Stimulated activated CD8-positive, alpha-beta memory T cell treated with anti-CD3 and anti-CD28 coated beads, Interleukin-2, amount 100 ng/mL, for 1 hour (primary cell): ENCODE measurements around the gene TNNT1.
"Not testable (repeated sequence)": the region's sequence is repeated elsewhere in the genome, so short reads cannot be mapped to it uniquely, and the experiment has no call there.

Source experiments
- DNase-seq, 2 donors: peaks; one replicate each; pipeline ENCODE4 v3.0.0-alpha.2; 2020; ENCODE audit warnings: low read depth in 2 of 2

The TNNT1 gene, protein sequence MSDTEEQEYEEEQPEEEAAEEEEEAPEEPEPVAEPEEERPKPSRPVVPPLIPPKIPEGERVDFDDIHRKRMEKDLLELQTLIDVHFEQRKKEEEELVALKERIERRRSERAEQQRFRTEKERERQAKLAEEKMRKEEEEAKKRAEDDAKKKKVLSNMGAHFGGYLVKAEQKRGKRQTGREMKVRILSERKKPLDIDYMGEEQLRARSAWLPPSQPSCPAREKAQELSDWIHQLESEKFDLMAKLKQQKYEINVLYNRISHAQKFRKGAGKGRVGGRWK

DNA sequence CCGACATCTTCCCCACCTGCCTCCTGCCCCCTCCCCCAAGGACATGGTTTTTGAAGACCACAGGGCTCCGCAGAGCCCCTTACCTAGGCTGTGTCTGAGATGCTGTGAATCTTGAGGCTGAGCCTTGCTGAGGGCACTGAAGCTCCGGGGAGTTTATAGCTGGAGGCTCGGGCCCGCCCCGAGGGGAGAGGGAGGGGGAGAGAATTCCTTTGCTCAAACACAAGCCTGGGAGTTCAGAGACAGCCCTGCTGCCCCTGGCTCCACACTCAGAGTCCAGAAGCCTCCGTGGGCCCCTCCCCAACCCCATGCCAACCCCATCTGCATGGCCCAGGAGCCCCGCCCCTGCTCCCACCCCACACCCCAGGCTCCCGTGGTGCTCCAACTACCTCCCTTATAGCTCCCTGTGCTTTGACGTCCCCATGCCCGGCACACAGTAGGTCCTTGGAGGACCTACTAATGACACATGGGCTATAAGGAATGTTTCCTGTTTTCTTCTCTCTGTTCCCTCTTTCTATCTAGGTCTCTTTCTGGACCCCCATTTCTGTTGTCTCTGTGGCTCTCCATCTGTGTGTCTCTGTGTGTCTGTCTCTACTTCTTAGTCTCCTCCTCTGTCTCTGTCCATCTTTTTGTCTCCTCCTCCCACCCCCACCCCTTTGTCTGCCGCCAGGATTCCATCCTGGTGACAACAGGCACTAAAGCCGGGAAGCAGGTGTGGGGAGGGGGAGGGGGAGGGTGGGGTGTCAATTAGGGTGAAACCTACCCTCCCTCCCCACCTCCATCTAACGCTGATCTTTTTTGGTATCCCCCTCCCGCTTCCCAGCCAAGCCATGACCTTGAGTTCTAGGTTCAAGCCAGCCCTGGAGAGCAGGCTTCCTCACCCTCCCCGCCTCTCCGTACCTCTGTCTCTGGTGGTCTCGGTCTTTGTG lies at the start of gene TNNT1:
Gene TNNT1 (minus strand): TSS at position 129 of the 926 bp plus-strand sequence. CDS start 2,049 bp downstream, outside the sequence.
- DNase-seq, result no peak

DNA sequence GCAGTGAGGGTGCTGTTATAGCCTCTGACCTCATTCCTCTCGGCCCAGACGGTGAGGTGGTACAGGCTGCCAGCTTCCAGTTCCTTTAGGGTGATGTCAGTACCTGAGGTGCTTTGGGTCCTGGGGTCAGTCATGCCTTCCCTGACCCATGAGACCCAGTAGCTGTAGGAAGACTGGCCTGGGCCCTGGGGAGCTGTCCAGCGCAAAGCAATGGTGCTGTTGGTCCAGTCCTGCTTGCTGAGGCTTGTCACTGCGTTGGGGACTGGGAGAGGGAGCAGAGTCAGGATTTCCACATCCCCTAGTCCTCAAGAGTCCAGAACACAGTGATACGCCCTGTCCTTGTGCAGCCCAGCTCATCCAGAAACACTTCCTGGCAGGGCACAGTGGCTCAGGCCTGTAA lies 49.6 kb upstream of the TNNT1 start:
- DNase-seq, result no peak

DNA sequence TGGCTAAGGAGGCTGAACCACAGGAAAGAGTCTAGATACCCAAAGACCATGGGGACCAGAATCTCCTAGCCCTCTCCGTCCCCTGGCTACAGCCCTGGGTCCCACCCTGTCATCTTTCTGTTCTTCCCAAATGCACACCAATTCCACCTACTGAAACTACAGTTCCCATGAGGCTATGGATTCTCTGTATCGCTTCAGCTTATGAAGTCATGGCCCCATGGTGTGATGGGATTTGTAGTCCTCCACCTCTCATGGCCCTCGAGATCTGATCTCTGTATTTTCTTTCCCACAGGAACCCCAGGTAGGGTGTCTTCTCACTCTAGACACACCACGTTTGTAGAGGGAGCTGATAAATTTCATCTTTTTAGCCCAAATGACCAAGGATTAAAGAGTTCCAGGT lies 48.5 kb upstream of the TNNT1 start:
- DNase-seq, result no peak

DNA sequence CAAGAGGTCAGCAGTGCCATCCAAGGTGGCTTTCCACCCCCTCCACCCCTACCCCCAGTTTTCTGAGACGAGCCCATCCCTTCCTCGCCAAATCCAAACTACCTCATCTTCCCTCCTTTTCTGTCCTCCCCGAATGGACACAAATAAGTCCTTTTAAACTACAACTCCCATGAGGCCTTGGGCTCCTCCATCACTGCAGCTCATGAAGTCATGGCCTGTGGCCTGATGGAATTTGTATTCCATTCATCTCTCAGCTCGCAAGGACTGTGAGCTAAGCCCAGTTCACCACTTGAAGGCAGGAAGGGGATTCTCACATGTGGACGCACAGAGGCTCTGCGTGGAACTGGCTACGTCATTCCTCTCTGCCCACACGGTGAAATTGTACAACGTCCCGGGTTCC lies 47.8 kb upstream of the TNNT1 start:
- DNase-seq, result no peak

DNA sequence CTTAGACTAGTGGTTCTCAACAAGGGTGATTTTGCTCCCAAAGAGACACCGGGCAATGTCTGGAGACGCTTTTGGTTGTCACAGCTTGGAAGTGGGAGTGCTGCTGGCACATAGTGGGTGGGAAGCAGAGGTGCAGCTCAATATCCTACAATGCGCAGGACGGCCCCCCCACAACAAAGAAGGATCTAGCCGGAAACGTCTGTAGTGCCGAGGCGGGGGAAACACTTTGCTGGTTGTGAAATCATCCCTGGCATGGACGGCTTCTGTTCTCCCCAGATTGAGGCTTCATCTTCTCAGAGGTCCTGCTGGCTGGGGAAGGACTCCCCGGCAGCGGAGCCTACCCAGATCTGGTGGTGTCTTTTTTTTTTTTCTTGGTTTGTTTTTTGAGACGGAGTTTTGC lies 44.5 kb upstream of the TNNT1 start:
- no peak for DNase-seq

DNA sequence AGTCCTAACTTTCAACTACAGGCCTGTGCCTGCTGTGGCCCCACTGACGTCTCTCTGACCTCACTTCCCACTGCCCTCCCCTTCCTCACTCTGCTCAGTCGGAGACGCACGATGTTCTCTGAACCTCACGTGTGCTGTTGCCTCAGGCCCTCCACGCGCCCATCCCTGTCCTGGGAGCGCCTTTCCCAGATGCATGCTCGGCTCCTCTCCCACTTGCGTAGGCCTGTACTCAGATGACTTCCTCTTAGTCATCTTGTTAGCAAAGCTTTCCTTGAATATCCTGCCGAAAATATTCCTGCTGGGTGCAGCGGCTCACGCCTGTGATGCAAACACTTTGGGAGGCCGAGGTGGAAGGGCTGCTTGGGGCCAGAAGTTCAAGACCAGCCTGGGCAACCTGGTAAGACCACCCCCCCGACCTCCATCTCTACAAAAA lies 40.4 kb upstream of the TNNT1 start:
- no peak for DNase-seq

DNA sequence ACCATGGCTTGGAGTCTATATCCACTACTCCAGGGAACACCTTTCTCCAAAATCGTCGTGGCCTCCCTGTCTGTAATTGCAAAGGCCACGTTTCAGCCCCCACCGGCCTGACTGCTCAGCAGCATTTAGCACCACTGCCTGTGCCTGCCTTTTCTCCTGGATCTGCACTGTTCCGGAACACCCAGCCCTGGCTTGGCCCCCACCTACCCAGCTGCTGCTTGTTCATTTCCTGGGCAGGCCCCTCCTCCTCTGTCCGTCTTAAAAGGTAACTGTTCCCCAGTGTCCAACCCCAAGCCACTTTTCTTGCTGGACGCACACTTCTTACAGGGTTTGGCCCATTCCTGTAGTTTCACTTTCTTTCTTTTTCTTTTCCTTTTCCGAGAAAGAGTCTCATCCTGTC lies 39.6 kb upstream of the TNNT1 start:
- no peak for DNase-seq

DNA sequence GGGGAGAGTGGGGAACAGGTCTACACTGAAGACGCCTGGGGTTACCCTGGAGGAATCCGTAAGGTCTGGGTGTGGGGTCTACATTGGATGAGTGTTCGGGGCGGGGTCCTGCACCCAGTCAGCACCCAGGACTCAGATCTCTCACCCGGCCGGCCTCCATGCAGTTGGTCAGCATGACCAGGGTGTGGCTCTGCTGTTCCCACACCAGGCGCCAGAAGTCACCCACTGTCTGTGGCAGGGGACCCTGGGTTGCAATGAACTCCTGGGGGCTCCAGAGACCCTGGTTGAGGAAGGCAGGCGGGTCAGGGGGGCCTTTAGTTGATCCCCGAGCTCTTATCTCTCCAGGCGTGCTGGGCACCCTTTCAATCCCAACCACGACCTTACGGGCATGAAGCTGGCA lies 37.1 kb upstream of the TNNT1 start:
- DNase-seq, result no peak

DNA sequence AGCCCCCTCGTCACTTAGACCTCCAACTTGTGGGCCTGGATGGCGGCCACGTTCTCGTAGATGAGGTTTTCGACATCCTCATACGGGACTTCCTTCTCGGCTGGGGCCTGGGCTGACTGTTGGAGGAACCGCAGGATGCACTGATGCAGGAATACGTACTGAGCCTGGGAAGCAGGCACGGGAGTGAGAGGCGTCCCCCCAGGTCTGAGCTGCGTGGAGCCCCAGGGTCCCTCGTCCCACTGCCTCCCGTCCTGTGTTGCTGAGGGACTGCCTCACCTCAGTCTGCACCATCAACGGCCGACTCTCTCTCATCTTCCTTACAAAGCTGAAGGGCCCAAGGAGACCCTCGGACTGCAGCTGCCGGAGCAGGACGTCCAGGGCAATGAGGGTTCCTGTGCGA lies 32.7 kb upstream of the TNNT1 start:
- no peak for DNase-seq

DNA sequence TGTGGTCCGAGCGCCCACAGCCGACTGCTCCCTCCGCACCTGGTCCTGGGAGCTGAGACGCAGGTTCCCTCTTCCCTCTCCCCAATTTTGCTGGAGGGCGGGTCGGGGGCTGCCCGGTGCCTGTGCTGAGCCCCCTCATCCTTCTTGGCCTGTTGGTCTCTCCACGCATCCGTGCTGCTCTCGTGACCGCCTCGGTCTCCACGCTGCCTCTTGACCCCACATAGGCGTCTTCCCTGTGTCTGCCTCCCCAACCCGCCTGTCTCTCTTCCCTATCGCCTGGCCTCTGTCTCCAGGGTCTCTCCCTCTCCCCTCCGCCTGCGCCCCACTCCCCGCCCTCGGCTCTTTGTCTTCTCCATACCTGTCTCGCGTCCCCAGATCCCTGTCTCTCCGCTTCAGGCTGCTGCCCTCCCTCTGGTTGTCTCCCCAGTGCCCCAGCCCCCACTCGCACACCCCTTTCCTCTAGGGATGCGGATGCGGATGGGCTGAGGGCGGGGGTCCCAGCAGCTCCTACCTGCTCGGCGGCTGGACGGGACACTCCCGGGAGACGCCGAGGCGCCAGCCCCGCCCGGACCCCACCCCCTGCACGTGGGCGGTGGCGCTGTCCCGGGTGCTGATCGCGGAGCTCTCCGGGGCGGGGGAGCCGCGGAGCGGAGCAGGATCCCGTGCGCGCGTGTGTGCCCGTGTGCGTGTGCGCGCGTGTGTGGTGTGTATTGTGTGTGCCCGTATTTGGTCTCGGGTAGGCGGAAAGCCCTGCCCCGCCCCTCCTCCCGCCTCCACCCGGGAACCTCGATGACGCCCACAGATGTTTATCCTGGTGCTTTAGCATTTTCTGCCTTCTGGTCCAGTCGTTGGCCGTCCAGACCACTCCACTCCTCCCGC lies 30.8 kb upstream of the TNNT1 start, which contains the start of gene SYT5:
Gene SYT5 (minus strand): TSS at position 684 of the 879 bp plus-strand sequence. CDS start 1,248 bp downstream, outside the sequence.
- DNase-seq, result peak; percentile 16 to 35

DNA sequence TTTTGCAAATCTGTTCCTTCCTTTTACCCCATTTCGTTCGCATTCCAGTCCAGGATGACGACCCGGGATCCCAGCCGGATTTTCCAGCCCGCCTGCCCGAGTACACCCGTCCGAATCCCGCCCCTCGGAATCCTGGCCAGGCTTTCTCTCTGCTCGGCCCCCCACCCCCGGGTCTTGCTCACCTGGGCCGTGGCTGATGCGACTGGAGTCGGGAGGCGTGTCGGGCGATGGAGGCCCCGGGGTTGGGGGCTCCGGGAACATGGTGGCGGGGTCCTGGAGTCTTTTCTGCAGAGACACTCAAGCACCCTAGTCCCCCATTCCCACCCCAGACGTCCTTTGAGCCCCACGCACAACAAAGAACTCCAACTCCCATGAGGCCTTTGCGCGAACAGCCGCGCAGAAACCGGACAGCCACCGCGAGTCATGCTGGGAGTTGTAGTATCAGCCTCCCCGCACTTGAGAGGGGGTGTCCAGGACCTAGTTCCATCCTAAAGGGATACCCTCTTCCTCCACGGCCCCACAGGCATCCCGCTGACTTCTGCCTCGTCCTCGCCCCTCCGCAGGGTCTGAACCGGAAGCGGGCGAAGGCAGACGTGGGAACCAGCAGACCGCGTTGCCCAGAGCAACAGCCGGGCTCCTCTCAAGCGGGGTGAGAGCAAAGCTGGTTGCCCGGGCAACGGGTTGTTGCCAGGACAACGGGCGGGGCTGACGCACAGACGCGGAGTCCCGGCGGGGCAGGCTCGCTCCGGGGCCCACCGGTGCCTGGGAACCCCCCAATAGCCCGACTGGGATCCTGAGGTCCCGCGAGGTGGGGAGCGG lies 30.0 kb upstream of the TNNT1 start:
- peak; percentile 88 to 90 for DNase-seq

DNA sequence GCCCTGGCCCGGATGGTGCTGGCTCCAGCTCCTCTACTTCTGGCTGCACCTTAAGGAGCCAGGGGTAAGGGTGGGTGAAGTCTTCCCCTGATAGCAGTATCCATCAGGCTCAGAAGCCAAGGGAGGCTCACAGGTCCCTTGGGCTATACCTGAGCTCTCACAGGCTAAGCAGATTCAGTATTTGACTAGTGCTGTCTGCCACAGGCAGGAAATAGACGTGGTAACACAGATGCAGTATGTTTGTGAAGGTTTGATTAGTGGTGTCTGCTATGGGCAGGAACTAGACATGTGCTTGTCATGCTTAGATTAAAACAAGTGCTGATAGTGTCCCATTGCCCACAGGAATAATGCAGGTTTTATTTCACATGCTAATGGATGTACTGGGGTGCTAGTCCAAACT lies 27.1 kb upstream of the TNNT1 start:
- DNase-seq, result no peak

DNA sequence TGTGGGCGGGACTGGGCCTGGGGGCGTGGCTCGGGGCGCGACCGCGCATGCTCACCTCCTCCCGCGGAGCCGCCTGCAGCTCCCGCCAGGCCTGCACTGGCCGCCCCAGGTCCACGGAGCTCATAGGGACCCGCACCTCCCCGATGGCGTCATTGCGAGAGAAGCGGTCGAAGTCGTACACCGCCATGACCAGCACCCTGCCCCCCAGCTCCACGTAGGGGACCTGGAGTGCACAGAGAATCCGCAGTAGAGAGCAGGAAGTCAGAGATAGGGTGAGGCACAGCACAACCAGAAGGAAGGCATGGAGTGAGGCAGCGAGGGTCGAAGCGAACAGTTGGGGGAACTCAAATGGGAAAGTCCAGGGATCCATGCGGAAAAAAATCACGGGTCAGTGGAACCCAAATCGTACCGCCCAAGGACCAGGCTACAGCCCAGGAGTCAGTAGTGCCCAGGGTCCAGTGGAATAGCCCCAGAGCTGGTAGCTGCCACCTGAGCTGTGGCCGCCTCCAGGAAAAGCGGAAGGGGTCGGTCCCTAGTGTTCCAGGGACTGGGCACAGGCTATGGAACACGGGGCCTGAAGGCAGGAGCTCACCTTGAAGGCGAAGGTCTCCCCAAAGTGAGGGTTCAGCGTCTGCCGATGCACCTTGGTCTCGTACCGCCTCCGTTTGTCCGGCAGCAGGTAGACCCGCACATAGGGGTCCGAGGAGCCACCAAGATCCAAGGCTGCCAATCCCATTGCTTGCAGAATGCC lies 26.3 kb upstream of the TNNT1 start:
- no peak for DNase-seq

DNA sequence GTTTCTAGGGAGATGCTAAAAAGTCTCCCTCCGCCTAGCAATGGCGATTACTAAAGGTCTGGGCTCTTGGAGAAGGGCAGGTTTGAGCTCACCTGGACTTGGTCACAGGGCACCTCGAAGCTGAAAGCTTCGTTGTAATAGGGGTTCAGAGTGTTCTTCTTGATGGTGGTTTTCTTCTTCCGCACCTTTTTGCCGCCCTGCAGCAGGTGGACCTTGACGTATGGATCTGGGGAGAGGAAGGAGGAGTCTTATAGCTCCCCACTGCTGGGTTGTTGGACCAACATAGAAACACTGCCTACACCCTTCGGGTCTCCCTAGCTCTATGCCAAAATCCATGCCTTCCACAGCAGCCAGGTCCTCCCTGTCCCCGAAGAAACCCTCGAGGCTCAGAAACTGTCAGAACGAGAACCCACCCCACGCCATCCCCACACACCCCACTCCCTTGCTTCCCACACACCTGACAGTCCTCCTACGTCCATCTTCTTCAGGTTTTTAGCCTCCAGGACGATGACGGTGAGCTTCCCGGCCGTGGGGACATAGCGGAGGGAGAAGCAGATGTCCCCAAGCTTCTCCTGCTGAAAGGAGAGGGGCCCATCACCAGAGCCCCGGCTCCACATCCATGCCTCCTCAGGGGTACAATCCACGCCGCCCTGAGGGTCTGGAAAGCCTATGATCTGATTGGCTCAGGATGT lies 25.6 kb upstream of the TNNT1 start:
- DNase-seq, result no peak

DNA sequence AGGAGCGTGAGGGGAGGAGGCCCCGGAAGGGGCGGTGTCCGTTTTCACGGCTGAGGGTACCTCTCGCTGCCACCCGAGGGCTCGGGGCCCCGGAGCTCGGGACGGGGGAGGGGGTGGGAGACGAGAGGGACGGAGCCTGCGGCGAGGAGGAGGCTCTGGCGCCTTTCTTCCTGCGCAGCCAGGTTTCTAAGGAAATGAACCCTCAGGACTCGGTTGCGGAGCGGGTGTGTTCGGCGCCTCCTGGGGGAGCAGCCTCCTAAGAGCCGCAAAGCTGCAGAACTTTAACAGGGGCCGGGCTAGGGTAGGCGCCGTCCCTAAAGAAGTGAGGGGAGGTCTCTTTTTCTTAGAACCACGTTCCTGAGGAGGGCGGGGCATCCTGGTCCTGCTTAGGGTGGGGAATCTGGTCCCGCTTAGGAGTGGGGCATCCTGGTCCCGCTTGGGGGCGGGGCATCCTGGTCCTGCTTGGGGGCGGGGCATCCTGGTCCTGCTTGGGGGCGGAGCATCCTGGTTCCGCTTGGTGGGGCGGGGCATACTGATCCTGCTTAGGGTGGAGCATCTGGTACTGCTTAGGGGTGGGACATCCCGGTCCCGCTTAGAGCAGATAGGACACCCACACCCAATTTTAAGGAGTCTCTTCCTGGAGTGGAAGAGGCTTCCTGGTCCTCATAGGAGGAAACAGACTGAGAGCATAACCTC lies 24.9 kb upstream of the TNNT1 start:
- no peak for DNase-seq

DNA sequence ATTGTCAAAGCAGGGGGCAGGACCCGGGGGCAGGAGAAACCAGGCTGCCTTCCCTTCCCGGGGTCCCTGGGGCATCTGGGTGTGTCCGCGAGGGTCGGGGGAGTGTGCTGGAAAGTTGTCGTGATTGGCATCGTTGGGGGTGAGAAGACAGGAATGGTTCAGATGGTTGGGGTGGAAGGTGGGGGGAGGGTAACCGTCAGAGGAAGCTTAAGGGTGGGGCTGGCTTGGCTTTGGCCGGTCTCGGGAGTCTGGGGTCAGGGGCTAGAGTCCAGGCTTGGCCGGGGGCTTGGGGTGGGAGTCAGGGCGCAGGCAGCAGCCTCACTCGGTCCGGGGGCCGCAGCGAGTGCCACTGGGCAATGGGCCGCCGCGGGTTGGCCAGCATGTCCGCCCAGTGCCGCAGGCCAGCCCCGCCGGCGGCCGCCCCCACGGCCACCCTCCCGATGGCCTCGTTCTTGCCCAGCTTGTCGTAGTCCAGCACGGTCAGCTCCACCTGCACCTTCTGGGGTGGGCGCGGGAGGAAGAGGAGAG lies 24.2 kb upstream of the TNNT1 start:
- DNase-seq, result no peak

DNA sequence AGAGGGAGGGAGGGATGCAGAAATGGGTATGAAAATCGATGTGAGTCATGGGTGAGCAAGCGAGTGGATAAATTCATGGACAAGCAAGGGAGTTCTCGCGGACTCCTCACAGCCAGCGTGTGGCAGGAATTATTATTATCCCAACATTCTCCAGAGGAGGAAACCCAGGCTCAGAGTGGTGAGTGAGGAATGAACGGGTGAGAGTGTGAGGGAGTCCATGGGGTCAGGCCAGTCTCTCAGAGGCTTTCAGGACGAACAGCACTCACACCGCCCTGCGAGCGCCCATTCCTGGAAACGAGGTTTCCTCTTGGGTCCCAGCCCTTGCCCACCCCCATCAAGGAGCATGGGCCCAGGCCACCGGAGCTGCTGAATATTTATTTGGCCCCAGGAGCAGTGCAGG lies 23.7 kb upstream of the TNNT1 start:
- DNase-seq, result no peak

DNA sequence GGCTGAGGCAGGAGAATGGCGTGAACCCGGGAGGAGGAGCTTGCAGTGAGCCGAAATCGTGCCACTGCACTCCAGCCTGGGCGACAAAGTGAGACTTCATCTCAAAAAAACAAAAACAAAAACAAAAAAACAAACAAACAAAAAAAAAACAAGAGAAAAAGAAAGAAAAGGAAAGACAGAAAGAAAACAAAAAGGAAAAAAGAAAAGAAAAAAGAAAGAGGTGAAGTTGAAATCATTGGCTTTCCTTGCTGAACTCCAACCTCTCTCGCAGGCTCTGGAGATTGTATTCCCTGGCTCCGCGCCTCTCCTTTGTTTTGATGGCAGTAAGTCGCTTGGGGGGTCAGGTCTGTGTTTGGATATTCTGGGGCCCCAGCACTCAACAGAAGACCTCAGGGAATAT lies 23.3 kb upstream of the TNNT1 start:
- DNase-seq, result not testable (repeated sequence)

DNA sequence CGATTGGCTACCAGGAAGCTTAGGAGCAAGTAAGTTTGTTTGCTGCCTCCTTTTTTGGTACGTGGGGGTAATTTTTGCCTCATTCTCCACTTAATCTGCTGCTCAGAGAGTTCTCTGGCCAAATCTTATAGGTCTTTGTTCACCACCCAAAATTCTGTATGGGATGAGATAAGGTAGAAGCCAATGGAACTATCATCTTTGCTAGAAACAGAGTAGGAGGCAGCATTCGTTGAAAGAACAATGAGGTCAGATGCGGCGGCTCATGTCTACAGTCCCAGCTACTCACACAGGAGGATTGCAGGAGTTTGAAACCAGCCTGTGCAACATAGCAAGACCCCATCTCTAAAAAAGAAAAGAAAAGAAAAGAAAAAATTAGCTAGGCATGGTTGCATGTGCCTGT lies 22.4 kb upstream of the TNNT1 start:
- DNase-seq, result no peak
